GM18520 (cell line): ENCODE results near the gene GABPB2.
A peak's percentile ranks its signal among the peaks of the same experiment; 100 is the strongest.

Experiments used
- ATAC-seq: cut with Tn5 transposase; IDR thresholded peaks from one replicate; pipeline ENCODE4 v1.9.1; 2021; ENCODE audit not compliant: unreplicated experiment

GABPB2 gene

DNA sequence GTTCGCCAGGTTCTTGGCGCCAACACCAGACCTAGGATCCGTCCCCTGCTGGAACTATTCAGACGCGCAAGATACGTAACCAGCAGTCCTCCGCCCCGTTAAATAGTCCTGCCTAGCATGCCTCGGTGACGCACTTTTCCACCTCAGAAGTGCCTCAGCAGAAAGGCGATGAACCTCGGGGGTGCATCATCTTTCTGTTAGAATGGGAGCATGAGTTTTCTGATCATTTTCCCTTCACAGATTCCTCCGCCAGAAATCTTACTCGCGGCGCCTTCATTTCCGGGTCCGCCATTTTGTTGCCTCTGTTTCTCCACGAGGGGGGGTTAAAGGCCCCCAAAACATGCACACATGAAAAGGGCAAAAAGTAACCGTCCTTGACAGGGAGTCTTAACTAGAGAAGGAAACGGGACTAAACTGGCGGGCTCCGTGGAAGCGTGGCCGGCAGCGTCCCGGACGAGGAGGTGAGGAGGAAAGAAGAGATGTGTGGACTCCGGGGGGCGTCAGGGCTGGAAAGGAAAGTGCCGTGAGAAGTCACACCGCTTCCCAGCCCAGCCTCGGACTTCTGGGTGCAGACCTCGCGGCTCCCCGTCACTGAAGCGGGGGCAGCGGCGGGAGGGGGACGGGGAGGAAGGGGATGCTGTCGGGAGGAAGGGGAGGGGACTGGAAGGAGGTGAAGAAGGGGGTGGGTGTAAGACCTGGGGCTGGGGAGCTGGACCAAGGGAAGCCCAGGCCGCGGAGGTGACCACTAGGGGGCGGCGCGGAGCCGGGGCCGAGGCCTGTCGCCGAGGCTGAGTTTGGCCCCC is at the start of gene GABPB2:
TSS of gene GABPB2 (plus strand) at position 288 of the 803 bp plus-strand sequence. CDS start 17,429 bp downstream, outside the sequence.
- peak; percentile 51 for ATAC-seq

DNA sequence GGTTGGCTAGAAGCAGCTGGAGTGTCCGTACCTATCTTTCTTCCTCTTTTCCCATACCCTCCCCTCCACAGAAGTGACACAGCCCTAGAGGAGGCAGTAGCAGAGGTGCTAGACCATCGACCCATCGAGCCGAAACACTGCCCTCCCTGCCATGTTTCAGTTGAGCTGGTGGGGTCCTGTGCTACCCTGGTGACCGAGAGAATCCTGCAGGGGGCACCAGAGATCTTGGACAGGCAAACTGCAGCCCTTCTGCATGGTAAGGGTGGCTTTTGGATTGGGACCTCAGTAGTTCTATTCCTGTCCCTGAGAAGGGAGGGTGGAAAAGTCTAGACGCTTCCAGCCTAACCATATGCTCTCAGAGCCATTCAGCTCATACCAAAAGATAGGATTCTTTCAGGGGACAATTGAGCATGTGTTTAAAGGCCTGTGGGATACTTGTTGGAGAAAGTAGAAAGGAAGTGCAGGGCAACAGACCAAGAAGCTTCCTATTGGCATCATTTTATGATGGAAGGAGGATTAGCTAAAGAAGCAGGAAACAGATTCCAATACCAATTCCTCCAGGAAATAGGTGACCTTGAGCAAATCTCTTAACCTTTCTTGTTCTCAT is 45.9 kb upstream of the GABPB2 start:
- ATAC-seq: no peak

GRCh38 chr1:151026460-151026859 is 44.1 kb upstream of the GABPB2 start:
- no peak for ATAC-seq

- ATAC-seq: no peak
Measured at GRCh38 chr1:151032164-151032563, 38.4 kb upstream of the GABPB2 start.

DNA sequence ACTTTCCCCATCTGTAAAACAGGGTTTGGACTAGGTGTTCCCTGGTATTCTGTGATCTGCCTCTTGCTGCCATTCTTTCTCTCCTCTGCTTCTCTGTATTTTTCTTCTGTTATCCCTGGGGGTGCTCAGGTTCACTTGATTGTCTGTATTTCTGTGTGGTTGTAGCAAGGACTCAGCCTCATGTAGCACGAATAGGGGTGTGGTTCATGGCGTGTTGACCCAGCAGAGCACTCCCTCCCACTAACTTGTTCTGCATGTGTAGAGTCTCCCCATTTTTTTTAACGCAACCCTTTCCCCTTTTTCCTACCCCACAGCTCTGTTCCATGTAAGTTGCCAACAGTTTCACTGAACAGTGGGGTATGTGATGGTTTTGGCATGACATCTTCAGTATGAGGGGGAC is 35.4 kb upstream of the GABPB2 start:
- ATAC-seq: no peak

DNA sequence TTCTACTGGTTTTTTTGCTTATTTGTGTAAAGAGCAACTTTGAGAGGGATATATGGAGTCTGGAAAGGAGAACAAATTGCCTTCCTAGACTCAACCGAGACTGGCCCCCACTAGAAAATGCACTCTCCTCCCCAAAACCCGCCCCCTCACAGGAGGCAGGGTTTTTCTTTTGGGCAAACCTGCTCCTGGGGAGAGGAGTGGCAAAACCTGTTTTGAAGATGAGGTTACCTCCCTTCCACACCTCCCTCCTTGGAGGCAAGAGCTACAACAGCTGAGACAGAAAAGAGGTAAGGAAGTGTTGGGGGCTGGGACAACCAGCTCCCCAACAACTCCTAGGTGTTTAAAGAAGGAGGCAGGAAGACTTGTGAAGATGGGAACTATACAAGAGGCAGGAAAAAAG is 34.2 kb upstream of the GABPB2 start, which contains the start of gene BNIPL:
TSS of gene BNIPL (plus strand) at position 231 of the 400 bp plus-strand sequence. CDS start at position 371, 140 bp downstream.
- no peak for ATAC-seq

GRCh38 chr1:151037032-151037431 is 33.5 kb upstream of the GABPB2 start:
- ATAC-seq: no peak

DNA sequence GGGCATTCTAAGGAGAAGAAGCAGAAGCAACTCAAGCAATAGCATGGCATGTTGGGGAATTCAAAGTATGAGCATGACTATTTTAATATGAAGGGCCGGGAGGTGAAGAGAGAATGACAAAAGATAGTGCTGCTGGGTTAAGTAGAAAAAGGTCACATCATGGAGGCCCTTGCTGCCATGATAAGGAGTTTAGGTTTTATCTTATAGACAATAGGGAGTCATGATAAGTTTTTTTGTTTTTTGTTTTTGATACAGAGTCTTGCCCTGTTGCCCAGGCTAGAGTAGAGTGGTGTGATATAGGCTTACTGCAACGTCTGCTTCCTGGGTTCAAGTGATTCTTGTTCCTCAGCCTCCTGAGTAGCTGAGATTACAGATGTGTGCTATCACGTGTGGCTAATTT is 31.0 kb upstream of the GABPB2 start:
- ATAC-seq: no peak

DNA sequence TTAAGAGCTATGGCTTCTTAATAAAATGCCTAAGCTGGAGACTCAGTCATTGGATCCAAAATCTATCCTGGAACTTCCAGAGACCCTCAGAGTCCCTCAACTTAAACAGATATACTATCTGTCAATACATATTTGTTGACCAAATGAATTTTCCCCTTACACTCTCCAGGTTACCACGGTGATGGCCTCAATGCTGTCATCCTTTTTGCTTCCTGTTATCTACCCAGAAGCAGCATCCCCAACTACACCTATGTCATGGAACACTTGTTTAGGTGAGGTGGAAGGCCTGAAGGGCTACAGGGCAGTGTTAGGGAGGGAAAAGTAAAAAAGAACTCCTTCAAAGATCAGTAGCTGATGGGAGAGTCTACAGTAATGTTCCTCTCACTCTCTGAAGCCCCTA is 27.4 kb upstream of the GABPB2 start:
- ATAC-seq: no peak

GRCh38 chr1:151047591-151047924 is 23.0 kb upstream of the GABPB2 start, which contains the start of gene C1orf56:
C1orf56 (plus strand) TSS chr1:151047751; CDS start chr1:151047848, 97 bp downstream.
- no peak for ATAC-seq

GRCh38 chr1:151047925-151048644 is 22.5 kb upstream of the GABPB2 start:
- ATAC-seq: peak; percentile 42

DNA sequence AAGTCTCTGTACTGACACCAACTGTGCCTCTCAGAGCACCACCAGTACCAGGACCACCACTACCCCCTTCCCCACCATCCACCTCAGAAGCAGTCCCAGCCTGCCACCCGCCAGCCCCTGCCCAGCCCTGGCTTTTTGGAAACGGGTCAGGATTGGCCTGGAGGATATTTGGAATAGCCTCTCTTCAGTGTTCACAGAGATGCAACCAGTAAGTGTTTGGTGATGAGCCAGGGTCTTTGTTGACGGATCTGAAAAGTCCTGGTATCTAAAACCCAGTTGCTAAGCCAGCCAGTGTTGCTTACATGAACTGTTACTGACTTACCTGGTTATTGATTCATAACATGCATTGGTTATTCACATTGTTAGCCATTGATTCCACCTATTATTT is 21.9 kb upstream of the GABPB2 start:
- no peak for ATAC-seq

DNA sequence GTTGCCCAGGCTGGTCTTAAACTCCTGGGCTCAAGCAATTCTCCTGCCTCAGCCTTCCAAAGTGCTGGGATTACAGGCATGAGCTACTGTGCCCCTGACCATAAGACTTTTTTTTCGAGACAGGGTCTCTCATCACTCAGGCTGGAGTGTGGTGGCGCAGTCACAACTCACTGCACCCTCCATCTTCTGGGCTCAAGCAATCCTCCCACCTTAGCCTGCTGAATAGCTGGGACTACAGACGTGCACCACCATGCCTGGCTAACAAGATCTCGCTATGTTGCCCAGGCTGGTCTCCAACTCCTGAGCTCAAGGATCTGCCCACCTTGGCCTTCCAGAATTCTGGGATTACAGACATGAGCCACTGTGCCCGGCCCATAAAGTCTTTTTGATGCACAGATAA is 21.1 kb upstream of the GABPB2 start:
- ATAC-seq: no peak

DNA sequence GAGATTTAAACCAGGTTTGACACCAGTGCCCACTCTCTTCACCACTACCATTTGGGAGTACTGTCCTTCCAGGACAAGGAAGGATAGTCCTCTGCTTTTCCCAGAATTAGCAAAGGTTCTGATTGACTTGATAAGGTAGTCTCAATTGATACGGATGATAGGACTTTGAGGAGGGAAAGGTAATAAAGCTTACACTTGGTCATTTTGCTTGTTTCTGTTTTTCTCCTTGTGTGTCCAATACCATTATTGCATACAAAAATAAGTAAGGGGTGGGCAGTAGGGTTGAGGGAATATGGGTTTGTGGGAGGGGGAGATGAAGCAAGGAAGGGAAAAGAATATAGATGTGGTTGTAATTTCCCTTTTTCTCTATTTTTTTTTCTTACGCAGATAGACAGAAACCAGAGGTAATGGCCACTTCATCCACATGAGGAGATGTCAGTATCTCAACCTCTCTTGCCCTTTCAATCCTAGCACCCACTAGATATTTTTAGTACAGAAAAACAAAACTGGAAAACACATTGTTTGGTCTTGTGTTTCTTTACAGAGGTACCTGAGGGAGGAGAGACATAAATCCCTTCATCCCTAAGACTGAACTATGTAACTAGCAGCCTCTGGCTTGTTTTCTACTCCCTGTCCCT is 20.4 kb upstream of the GABPB2 start:
- no peak for ATAC-seq

GRCh38 chr1:151051356-151052009 is 19.1 kb upstream of the GABPB2 start:
- no peak for ATAC-seq

DNA sequence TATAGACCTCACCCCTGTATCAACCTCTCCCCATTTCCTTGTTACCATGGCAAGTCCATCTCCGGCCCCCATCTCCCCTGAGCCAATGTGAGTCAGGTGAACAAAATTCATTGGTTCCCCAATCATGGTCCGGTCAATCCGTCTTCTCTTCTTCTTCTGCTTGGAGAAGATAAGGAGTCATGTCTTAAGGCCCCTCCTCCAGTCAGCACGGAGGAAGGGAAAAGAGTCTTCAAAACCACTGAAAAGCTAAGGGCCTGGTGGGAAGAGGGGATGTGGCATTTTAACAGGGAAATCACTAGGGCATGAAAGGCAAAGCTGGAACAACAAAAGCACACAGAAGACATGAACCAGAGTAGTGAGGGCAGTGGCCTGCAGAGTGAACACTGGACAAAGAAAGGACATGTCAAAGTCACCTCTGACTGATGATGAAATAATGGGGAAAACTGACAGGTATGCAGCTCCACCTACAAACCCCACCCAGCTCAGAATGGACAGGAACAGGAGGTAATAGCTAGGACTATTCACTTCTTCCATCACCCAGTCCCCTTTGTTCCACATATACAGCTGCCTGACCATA is 15.5 kb upstream of the GABPB2 start:
- ATAC-seq: no peak

- no peak for ATAC-seq
Measured at GRCh38 chr1:151055581-151055980, 15.0 kb upstream of the GABPB2 start.

GRCh38 chr1:151056149-151056548 is 14.4 kb upstream of the GABPB2 start:
- ATAC-seq: no peak

- no peak for ATAC-seq
Measured at GRCh38 chr1:151058692-151059091, 11.9 kb upstream of the GABPB2 start.
